Tibial artery (tissue), 4 donors: ENCODE results near the gene SLC7A6OS.

Experiments used
- DNase-seq, 2 donors: peaks; one replicate each; pipeline ENCODE4 v3.0.0-alpha.2; 2019
- H3K27ac ChIP-seq, 2 donors: fragments of 200-600 bp; sonication (generic) in 1 of 2; 1 replicate in 1 of 2; 2 replicates in 1 of 2; pipeline ENCODE4 v1.5.1; 2018 to 2019; ENCODE audit warnings: mild to moderate bottlenecking in 1 of 2
- H3K27me3 ChIP-seq, 2 donors: fragments of 200-600 bp; sonication (generic) in 1 of 2; one replicate each; pipeline versions ENCODE4 v1.5.1 to v1.6.0; 2016 to 2019
- H3K36me3 ChIP-seq, 3 donors: fragments of 200-600 bp; sonication (generic) in 2 of 3; one replicate each; pipeline ENCODE4 v1.5.1; 2016 to 2019; ENCODE audit warnings: mild to moderate bottlenecking in 2 of 3
- H3K4me1 ChIP-seq, 4 donors: fragments of 200-600 bp; sonication (generic) in 2 of 4; 1 replicate in 3 of 4; 2 replicates in 1 of 4; pipeline ENCODE4 v1.5.1; 2016 to 2019
- H3K4me3 ChIP-seq, 2 donors: fragments of 200-600 bp; sonication (generic) in 1 of 2; 1 replicate in 1 of 2; 2 replicates in 1 of 2; pipeline ENCODE4 v1.5.1; 2018 to 2019; ENCODE audit warnings: mild to moderate bottlenecking in 2 of 2
- H3K9me3 ChIP-seq, 3 donors: fragments of 200-600 bp; sonication (generic) in 1 of 3; one replicate each; pipeline ENCODE4 v1.5.1; 2016 to 2019
- intact Hi-C: fragments of 100-400 bp; cut with DNase I; formaldehyde crosslinking; loops from one replicate; pipeline ENCODE4 v1.15.0; 2023; ENCODE audit warnings: low total_unique reads
- TF ChIP-seq, protein P1 (sequence below), 2 experiments: fragments of 200-600 bp in 1 of 2; fragments of 450-650 bp in 1 of 2; IDR thresholded peaks; one replicate each; pipeline ENCODE4 v1.5.1; 2017 to 2019; ENCODE audit warnings: antibody characterized with exemption in 2 of 2, mild to moderate bottlenecking in 1 of 2, moderate library complexity in 1 of 2

The SLC7A6OS gene

GRCh38 chr16:68297908-68298307 is 12.8 kb downstream of the SLC7A6OS start:
- Histone ChIP-seq H3K27me3 (no peaks in the 10 kb centered on the region), H3K9me3 (no peaks in the 10 kb centered on the region), H3K36me3 (peaks cover 80 to 93% (median 84%) of the 10 kb centered on the region in 3 donors), H3K4me1 (peaks cover 0 to 13% (median 4%) of the 10 kb centered on the region in 4 donors), H3K27ac (peak overlapping the region; percentile 20 to 39), H3K4me3 (no peak overlapping the region)
- intact Hi-C loops, result no loop called here
- no peak for DNase-seq
- TF ChIP-seq, protein P1, sequence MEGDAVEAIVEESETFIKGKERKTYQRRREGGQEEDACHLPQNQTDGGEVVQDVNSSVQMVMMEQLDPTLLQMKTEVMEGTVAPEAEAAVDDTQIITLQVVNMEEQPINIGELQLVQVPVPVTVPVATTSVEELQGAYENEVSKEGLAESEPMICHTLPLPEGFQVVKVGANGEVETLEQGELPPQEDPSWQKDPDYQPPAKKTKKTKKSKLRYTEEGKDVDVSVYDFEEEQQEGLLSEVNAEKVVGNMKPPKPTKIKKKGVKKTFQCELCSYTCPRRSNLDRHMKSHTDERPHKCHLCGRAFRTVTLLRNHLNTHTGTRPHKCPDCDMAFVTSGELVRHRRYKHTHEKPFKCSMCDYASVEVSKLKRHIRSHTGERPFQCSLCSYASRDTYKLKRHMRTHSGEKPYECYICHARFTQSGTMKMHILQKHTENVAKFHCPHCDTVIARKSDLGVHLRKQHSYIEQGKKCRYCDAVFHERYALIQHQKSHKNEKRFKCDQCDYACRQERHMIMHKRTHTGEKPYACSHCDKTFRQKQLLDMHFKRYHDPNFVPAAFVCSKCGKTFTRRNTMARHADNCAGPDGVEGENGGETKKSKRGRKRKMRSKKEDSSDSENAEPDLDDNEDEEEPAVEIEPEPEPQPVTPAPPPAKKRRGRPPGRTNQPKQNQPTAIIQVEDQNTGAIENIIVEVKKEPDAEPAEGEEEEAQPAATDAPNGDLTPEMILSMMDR (IDR thresholded peaks at IDR 0.05), result no peak

GRCh38 chr16:68296693-68297092 is 14.1 kb downstream of the SLC7A6OS start:
- Histone ChIP-seq H3K27ac (no peak overlapping the region), H3K36me3 (peaks cover 77 to 93% (median 78%) of the 10 kb centered on the region in 3 donors), H3K4me1 (peaks cover 0 to 13% (median 4%) of the 10 kb centered on the region in 4 donors), H3K9me3 (no peaks in the 10 kb centered on the region), H3K27me3 (no peaks in the 10 kb centered on the region), H3K4me3 (no peak overlapping the region)
- DNase-seq, result no peak
- TF ChIP-seq, protein P1 (IDR thresholded peaks at IDR 0.05), result no peak
- intact Hi-C loops, result no loop called here

DNA sequence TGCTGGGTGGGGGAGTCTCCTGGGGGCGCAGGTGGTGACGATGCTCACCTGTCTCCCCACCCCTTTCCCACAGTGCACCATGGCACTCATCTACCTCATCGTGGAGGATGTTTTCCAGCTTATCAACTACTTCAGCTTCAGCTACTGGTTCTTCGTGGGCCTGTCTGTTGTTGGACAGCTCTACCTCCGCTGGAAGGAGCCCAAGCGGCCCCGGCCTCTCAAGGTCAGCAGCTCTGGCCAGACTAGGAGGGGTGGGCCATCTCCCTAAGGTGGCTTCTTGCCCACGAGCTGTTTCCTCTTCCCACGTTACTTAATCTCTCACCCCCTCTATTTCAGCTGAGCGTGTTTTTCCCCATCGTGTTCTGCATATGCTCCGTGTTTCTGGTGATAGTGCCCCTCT is 14.5 kb downstream of the SLC7A6OS start:
- Histone ChIP-seq H3K27ac (no peak overlapping the region), H3K4me3 (no peak overlapping the region), H3K36me3 (peaks cover 74 to 93% (median 78%) of the 10 kb centered on the region in 3 donors), H3K9me3 (no peaks in the 10 kb centered on the region), H3K27me3 (no peaks in the 10 kb centered on the region), H3K4me1 (peaks cover 0 to 13% (median 4%) of the 10 kb centered on the region in 4 donors)
- TF ChIP-seq, protein P1 (IDR thresholded peaks at IDR 0.05), result no peak
- intact Hi-C loops, result no loop called here
- no peak for DNase-seq

DNA sequence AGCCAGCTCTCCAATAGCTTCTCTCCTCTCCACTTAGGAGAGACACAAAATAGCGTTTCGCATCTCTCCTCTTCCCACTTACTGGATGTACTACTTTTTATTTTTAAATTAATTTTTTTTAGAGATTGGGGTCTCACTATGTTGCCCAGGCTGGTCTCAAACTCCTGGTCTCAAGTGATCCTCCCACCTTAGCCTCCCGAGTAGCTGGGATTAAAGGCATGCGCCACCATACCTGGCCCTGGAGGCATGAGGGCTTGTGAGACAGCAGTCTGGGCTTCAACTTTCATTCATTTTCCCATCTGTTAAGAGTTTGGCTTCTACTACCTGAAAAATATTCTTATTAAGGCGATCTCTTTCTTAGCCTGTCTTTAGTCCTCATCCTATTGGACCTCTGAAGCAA is 18.3 kb downstream of the SLC7A6OS start:
- Histone ChIP-seq H3K36me3 (peaks cover 51 to 67% (median 56%) of the 10 kb centered on the region in 3 donors), H3K27ac (no peak overlapping the region), H3K4me1 (peaks cover 0 to 33% (median 14%) of the 10 kb centered on the region in 4 donors), H3K9me3 (no peaks in the 10 kb centered on the region), H3K27me3 (no peaks in the 10 kb centered on the region), H3K4me3 (no peak overlapping the region)
- intact Hi-C loops, result no loop called here
- TF ChIP-seq, protein P1 (IDR thresholded peaks at IDR 0.05), result no peak
- DNase-seq, result no peak

DNA sequence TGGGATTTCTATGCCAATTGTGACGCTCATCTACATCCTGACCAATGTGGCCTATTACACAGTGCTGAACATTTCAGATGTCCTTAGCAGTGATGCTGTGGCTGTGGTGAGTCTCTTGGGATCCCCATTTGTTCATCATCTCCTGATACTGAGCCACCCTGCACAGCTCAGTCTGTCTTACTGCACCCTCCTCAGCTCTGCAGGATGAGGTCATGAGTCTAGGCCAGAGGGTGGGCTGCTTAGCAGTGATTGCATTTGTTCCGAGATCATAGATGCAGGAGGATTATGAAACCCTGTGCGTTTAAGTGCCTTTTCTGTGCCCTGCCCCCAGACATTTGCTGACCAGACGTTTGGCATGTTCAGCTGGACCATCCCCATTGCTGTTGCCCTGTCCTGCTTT is 19.5 kb downstream of the SLC7A6OS start:
- Histone ChIP-seq H3K27me3 (no peaks in the 10 kb centered on the region), H3K4me3 (no peak overlapping the region), H3K9me3 (no peaks in the 10 kb centered on the region), H3K4me1 (peaks cover 0 to 45% (median 17%) of the 10 kb centered on the region in 4 donors), H3K27ac (peak overlapping the region in 1 of 2 donors; percentile 80), H3K36me3 (peaks cover 39 to 55% (median 44%) of the 10 kb centered on the region in 3 donors)
- intact Hi-C loops, result no loop called here
- no peak for DNase-seq
- TF ChIP-seq, protein P1 (IDR thresholded peaks at IDR 0.05), result no peak

GRCh38 chr16:68290450-68290849 is 20.3 kb downstream of the SLC7A6OS start:
- H3K27me3 ChIP-seq, result no peaks in the 10 kb centered on the region
- TF ChIP-seq, protein P1 (IDR thresholded peaks at IDR 0.05), result no peak
- intact Hi-C loops, result no loop called here
- no peak overlapping the region for H3K4me3 ChIP-seq
- peaks cover 0 to 49% (median 17%) of the 10 kb centered on the region in 4 donors for H3K4me1 ChIP-seq
- H3K9me3 ChIP-seq, result no peaks in the 10 kb centered on the region
- H3K27ac ChIP-seq, result peak overlapping the region; percentile 74 to 80
- no peak for DNase-seq
- peaks cover 31 to 47% (median 36%) of the 10 kb centered on the region in 3 donors for H3K36me3 ChIP-seq
